Transverse colon (tissue), 4 donors: Measurements from ENCODE around the gene BBIP1. TPM values are rescaled to one million over a fixed set of nuclear protein-coding genes. Genes with fewer than 3 reads are reported as not detected.
A peak's percentile ranks its signal among the peaks of the same experiment; 100 is the strongest.

Experiments used
- DNase-seq: peaks from one replicate; pipeline ENCODE4 v3.0.0-alpha.2; 2019
- H3K27ac ChIP-seq, 4 donors: fragments of 200-600 bp; sonication (generic); 2 replicates each; pipeline ENCODE4 v1.5.1; 2016 to 2018; ENCODE audit warnings: inconsistent platforms in 4 of 4
- H3K27me3 ChIP-seq: fragments of 200-600 bp; sonication (generic); 2 replicates; pipeline ENCODE4 v1.5.1; 2017; ENCODE audit warnings: inconsistent platforms
- H3K36me3 ChIP-seq, 4 donors: fragments of 200-600 bp; sonication (generic); 2 replicates each; pipeline ENCODE4 v1.5.1; 2017 to 2019; ENCODE audit warnings: inconsistent platforms in 4 of 4
- H3K4me1 ChIP-seq, 4 donors: fragments of 200-600 bp; sonication (generic); 2 replicates each; pipeline ENCODE4 v1.5.1; 2017 to 2020; ENCODE audit warnings: inconsistent platforms in 4 of 4
- H3K4me3 ChIP-seq, 4 donors: fragments of 200-600 bp; sonication (generic); 1 replicate in 1 of 4; 2 replicates in 3 of 4; pipeline versions ENCODE4 v1.5.1 to v1.6.1; 2017 to 2019; ENCODE audit warnings: inconsistent platforms in 4 of 4
- H3K9me3 ChIP-seq, 2 donors: fragments of 200-600 bp; sonication (generic); 2 replicates each; pipeline ENCODE4 v1.5.1; 2017 to 2019; ENCODE audit warnings: inconsistent platforms in 2 of 2
- EP300 ChIP-seq: sonication (generic); formaldehyde crosslinking; IDR thresholded peaks from one replicate; pipeline ENCODE4 v1.6.1; 2017; ENCODE audit warnings: antibody characterized with exemption, low read depth
- POLR2A ChIP-seq: fragments of 450-650 bp; IDR thresholded peaks from one replicate; pipeline ENCODE4 v1.6.1; 2016; ENCODE audit warnings: antibody characterized with exemption, mild to moderate bottlenecking, moderate library complexity
- POLR2AphosphoS5 ChIP-seq, 3 donors: sonication (generic); formaldehyde crosslinking; IDR thresholded peaks; one replicate each; pipeline ENCODE4 v1.6.1; 2016; ENCODE audit warnings: antibody characterized with exemption in 3 of 3
- WGBS, 2 donors: methylation state at CpG; one replicate each; pipeline ENCODE4 v1.1.5; 2018; ENCODE audit warnings: low coverage in 1 of 2; 5-methylcytosine and 5-hydroxymethylcytosine counted together
- in situ Hi-C, 4 donors: fragments of 200-750 bp; cut with MboI; loops; one replicate each; pipeline versions ENCODE4 v1.15.0 to v1.15.1; 2017; ENCODE audit warnings: low sequenced_read_pairs in 3 of 4, low pct_ligation_motif_present in 1 of 4, low pct_unique_long_range_greater_than_20kb in 1 of 4
- intact Hi-C: fragments of 100-400 bp; cut with DNase I; formaldehyde crosslinking; loops from one replicate; pipeline ENCODE4 v1.15.1; 2023; ENCODE audit warnings: low total_unique reads
- total RNA-seq, 4 donors: library from RNA; depleted of rRNA; stranded (reverse); fragments of >200 nt; gene quantifications; one replicate each; pipeline ENCODE4 v1.1.0, GENCODE V29; 2016
- TF ChIP-seq, protein P1 (sequence below), 5 experiments: fragments of 200-600 bp in 3 of 5; fragments of 450-650 bp in 2 of 5; sonication (generic) in 3 of 5; IDR thresholded peaks; 1 replicate in 2 of 5; 2 replicates in 3 of 5; pipeline ENCODE4 v1.5.1; 2016 to 2017; ENCODE audit warnings: antibody characterized with exemption in 5 of 5, inconsistent platforms in 3 of 5, mild to moderate bottlenecking in 2 of 5, moderate library complexity in 1 of 5

Gene BBIP1
- total RNA-seq, 4 donors from 2014 or later, result 9.6 to 44.9 (median 18.1) TPM

DNA sequence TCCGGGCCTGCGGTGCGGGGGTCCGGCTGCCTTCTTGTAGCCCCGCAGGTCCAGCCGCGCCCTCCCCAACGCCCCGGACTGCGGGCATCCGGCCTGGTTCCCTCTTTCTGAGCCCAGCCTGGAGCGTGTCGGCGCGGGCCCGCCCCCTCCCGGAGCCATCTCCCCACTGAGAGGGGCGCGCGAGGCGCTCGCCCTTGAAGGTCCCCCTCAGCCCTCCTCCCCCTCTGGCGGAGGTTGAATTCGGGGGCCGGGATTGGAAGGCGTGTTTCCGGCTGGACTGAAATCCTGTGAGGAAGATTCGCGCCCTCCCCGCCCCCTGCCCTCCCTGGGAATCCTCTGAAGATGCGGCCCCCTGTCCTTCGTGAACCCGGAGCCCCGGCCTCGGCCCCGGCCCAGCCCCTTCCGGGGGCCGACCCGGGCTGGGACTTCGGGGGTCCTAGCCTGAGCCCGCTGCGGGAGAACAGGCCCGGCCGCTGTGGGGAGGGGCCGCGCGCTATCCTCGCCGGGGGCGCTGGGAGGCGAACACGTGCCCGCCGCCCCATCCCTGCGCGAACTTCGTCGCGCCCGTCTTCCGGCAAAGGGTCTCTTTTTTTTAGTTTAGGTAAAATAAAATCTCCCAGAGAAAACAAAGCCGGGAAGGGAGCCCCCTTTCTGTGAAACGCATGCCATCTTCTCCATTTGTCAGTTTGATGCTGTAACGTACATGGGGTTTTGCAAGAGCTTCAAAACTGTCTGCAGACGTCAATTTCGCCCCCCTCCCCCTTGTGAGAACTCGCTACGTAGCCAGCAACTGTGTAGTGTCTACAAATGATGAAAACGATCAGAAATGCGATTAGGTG lies 46.6 kb downstream of the BBIP1 start:
- H3K9me3 ChIP-seq, result no peaks in the 10 kb centered on the region
- H3K27ac ChIP-seq, result peak overlapping the region; percentile 99 to 100 (median 99)
- H3K4me3 ChIP-seq, result peak overlapping the region; percentile 79 to 97 (median 88)
- intact Hi-C loops, result loop anchor here (10.0 kb wide), 1 partner anchor 48 kb away; no protein-coding TSS in a partner anchor
- in situ Hi-C loops, result no loop called here
- WGBS, 2 donors, result 0% methylated on average over 9 to 38 of the region's 70 CpGs
- H3K36me3 ChIP-seq, result peaks cover 0 to 11% (median 0%) of the 10 kb centered on the region in 4 donors
- DNase-seq, result peak; percentile 75
- H3K27me3 ChIP-seq, result no peaks in the 10 kb centered on the region
- peaks cover 11 to 71% (median 40%) of the 10 kb centered on the region in 4 donors for H3K4me1 ChIP-seq
- TF ChIP-seq POLR2AphosphoS5 (IDR thresholded peaks at IDR 0.05), result peak in 2 of 3 donors; percentile 49 to 53
- TF ChIP-seq POLR2A, result no peak
- no peak for TF ChIP-seq EP300
- TF ChIP-seq, protein P1, sequence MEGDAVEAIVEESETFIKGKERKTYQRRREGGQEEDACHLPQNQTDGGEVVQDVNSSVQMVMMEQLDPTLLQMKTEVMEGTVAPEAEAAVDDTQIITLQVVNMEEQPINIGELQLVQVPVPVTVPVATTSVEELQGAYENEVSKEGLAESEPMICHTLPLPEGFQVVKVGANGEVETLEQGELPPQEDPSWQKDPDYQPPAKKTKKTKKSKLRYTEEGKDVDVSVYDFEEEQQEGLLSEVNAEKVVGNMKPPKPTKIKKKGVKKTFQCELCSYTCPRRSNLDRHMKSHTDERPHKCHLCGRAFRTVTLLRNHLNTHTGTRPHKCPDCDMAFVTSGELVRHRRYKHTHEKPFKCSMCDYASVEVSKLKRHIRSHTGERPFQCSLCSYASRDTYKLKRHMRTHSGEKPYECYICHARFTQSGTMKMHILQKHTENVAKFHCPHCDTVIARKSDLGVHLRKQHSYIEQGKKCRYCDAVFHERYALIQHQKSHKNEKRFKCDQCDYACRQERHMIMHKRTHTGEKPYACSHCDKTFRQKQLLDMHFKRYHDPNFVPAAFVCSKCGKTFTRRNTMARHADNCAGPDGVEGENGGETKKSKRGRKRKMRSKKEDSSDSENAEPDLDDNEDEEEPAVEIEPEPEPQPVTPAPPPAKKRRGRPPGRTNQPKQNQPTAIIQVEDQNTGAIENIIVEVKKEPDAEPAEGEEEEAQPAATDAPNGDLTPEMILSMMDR (IDR thresholded peaks at IDR 0.05), result peak in 1 of 5 experiments; percentile 12

DNA sequence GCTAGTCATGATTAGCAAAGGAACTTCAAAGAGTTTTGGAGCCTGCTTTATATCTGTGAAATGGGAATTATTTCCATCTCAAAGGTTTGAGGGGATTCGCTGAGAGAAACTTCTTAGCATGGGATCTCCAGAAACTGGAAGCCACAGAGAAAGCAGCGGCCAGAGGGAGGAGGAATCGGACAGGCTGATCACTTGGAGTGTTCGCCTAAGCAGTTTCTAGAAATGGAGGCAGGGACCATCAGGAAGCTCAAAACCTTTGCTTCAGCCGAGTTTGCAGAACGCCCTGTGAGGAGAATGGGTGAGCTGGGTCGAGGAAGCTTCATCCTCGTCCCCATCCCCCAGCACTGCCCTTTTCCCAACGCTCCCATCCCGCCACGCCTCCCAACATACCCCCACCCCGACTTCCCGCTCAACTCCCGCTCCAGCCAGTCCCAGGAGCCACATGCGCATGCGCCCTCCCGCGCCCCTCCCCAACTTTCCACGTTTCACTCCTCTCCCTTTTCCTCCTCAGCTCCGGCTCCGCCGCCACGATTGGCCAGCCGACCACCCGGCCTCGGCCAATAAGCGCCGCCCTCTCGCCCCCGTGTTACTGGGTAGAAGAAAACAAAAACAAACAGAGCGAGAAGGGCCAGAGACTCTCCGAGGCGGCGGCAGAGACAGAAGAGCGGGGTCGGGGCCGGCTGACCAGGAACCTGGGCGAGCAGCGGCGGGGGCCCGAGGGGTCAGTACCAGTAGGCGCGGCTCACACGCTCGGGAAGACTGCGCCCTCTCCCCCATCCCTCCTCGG lies 47.5 kb downstream of the BBIP1 start, which contains the start of gene PDCD4:
PDCD4 (plus strand) TSS at position 631 of the 787 bp plus-strand sequence. CDS start 4,100 bp downstream, outside the sequence.
- H3K9me3 ChIP-seq, result no peaks in the 10 kb centered on the region
- H3K4me3 ChIP-seq, result peak within 1 kb of the TSS; percentile 79 to 97 (median 88)
- TF ChIP-seq POLR2AphosphoS5 (IDR thresholded peaks at IDR 0.05) (peak; percentile 96 to 99 (median 99)), EP300 (no peak), POLR2A (peak; percentile 99)
- TF ChIP-seq, protein P1 (IDR thresholded peaks at IDR 0.05), result no peak
- WGBS, 2 donors, result 0 to 1% methylated on average over 1 to 47 of the region's 47 CpGs
- in situ Hi-C loops, result no loop called here
- intact Hi-C loops, result loop anchor here (10.0 kb wide), 1 partner anchor 47 kb away; no protein-coding TSS in a partner anchor
- peaks cover 14 to 71% (median 42%) of the 10 kb centered on the region in 4 donors for H3K4me1 ChIP-seq
- H3K27ac ChIP-seq, result peak within 1 kb of the TSS; percentile 99 to 100 (median 99)
- no peaks in the 10 kb centered on the region for H3K27me3 ChIP-seq
- peak; percentile 100 for DNase-seq
- H3K36me3 ChIP-seq, result peaks cover 0 to 3% (median 0%) of the 10 kb centered on the region in 4 donors

DNA sequence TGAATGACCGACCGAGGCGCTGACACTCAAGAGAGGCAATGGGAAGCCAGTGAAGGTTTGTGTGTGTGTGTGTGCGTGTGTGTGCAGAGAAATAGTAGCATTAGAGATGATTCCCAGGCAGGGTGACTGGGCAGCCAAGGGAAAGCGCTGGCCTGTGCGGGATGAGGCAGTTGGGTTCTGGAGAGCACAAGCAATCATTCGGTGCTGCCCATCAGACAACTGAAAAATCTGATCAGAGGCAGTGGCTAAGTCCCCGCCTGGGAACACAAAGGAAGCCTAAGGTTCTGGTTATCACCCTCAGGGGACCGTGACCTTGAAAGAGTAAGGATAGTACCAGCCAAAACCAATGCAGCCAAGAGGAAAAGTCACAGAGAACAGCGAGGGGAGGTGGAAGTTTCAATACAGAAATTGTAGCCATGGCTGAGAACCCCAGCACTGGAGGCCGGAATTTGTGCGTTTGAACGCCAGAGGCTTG lies 48.1 kb downstream of the BBIP1 start:
- Histone ChIP-seq H3K27me3 (no peaks in the 10 kb centered on the region), H3K9me3 (no peaks in the 10 kb centered on the region), H3K4me3 (peak overlapping the region in 3 of 4 donors; percentile 79 to 97 (median 85)), H3K4me1 (peaks cover 19 to 71% (median 43%) of the 10 kb centered on the region in 4 donors), H3K36me3 (no peaks in the 10 kb centered on the region), H3K27ac (peak overlapping the region; percentile 99 to 100 (median 99))
- in situ Hi-C loops (no loop called here), intact Hi-C loops (loop anchor here (10.0 kb wide), 1 partner anchor 46 kb away; no protein-coding TSS in a partner anchor)
- no peak for DNase-seq
- TF ChIP-seq EP300 (no peak), POLR2A (no peak), POLR2AphosphoS5 (IDR thresholded peaks at IDR 0.05) (no peak)
- TF ChIP-seq, protein P1 (IDR thresholded peaks at IDR 0.05), result no peak
- WGBS, 2 donors, result 73 to 93% methylated on average over 3 to 13 of the region's 13 CpGs
